Activated CD4-positive, alpha-beta T cell treated with anti-CD3 and anti-CD28 coated beads, Interleukin-2, amount 50 U/mL, for 4 hours (primary cell): ENCODE measurements around the gene LRMDA.

ENCODE experiments used
- DNase-seq, 2 experiments: peaks; one replicate each; pipeline ENCODE4 v3.0.0-alpha.2; 2020

The LRMDA gene

GRCh38 chr10:75679536-75679935 lies 248.1 kb downstream of the LRMDA start:
- DNase-seq: no peak

- DNase-seq: no peak
Observed at GRCh38 chr10:75681334-75681733, 249.9 kb downstream of the LRMDA start.

- no peak for DNase-seq
Observed at GRCh38 chr10:75682649-75683557, 251.5 kb downstream of the LRMDA start.

GRCh38 chr10:75685187-75685586 lies 253.8 kb downstream of the LRMDA start:
- DNase-seq: no peak

GRCh38 chr10:75688506-75689300 lies 257.3 kb downstream of the LRMDA start:
- no peak for DNase-seq

GRCh38 chr10:75693489-75693888 lies 262.1 kb downstream of the LRMDA start:
- DNase-seq: no peak

- DNase-seq: no peak
Observed at GRCh38 chr10:75694269-75694668, 262.8 kb downstream of the LRMDA start.

GRCh38 chr10:75694790-75695189 lies 263.4 kb downstream of the LRMDA start:
- DNase-seq: no peak

- DNase-seq: no peak
Observed at GRCh38 chr10:75695994-75696393, 264.6 kb downstream of the LRMDA start.

- DNase-seq: no peak
Observed at GRCh38 chr10:75696536-75696935, 265.1 kb downstream of the LRMDA start.

GRCh38 chr10:75703191-75703854 lies 271.9 kb downstream of the LRMDA start:
- DNase-seq: no peak

- no peak for DNase-seq
Observed at GRCh38 chr10:75705426-75705825, 274.0 kb downstream of the LRMDA start.

GRCh38 chr10:75707080-75707840 lies 275.8 kb downstream of the LRMDA start:
- DNase-seq: no peak

- DNase-seq: no peak
Observed at GRCh38 chr10:75708060-75708459, 276.6 kb downstream of the LRMDA start.

- no peak for DNase-seq
Observed at GRCh38 chr10:75709245-75709644, 277.8 kb downstream of the LRMDA start.

GRCh38 chr10:75709811-75710210 lies 278.4 kb downstream of the LRMDA start:
- DNase-seq: no peak

GRCh38 chr10:75712242-75712880 lies 280.9 kb downstream of the LRMDA start:
- DNase-seq: no peak

- DNase-seq: no peak
Observed at GRCh38 chr10:75716506-75716905, 285.1 kb downstream of the LRMDA start.

- no peak for DNase-seq
Observed at GRCh38 chr10:75717126-75717916, 285.9 kb downstream of the LRMDA start.

- DNase-seq: no peak
Observed at GRCh38 chr10:75718991-75719390, 287.6 kb downstream of the LRMDA start.

- DNase-seq: no peak
Observed at GRCh38 chr10:75720157-75720556, 288.7 kb downstream of the LRMDA start.
